ENCODE measurements around the gene MX1.

The MX1 gene

DNA sequence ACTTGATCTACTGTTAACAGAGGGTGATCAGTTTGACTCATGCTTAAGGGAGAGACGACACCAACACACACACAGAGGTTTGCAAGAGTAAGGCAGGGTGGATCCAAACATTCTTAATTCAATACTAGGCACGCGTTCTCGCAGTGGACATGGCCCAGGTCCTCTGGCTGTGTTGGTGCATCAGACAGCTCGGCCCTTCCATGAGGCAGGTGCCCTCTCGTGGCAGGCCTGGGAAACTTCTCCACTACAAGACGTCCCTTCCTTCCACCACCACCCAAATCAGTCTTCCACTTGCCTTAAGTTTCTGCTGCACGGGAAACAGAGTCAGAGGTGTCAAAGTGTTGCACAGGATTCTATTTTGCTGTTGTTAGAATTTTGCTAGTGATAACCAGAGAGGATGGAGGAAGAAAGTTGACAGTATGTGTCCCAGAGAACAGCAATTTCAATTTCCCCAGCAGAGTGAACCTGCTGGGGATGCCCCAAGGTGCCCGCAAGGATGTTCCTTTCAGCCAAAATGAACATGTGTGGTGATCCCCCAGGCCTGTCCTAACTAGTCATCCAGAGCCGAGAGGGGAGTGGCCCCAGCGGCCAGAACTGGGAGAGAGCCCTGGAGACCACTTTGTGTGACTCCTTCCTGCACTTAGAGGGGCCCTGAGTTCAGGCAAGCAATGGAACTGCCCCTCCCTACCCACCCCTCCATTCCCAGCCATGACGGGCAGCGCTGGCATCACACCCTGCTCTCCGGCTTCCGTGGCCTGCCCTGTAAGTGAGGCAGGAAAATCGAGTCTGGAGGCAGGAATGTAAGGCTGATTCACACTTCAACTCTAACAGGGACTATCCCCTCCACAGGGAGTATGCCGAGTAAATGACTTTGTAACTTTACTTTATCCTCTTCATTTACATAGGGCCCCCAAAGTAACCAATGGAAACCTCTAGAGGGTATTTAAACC lies 34.8 kb downstream of the MX1 start:
- DNase-seq = peak; percentile 80

GRCh38 chr21:41465176-41465781 lies 39.2 kb downstream of the MX1 start:
- no peak for DNase-seq

GRCh38 chr21:41466024-41466820 lies 40.2 kb downstream of the MX1 start:
- no peak for DNase-seq

DNA sequence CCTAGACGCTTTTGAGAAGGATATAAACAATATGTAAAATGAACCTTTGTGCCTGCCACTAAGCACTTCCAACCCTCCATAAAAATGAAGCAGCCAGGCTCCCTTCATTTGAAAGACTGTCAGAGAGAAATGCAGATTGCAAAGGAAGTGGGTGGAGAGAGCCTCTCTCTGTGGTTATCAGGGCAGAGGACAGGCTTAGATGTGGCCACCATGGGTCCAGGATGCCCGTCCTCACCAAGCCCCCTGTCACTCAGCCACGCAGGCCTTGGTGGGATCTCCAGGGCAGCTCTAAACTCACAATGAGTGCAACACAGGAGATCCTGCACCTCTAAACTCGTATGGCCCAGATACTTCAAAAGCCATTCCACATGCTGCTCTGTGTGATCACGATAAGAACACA lies 44.0 kb downstream of the MX1 start:
- DNase-seq = no peak

DNA sequence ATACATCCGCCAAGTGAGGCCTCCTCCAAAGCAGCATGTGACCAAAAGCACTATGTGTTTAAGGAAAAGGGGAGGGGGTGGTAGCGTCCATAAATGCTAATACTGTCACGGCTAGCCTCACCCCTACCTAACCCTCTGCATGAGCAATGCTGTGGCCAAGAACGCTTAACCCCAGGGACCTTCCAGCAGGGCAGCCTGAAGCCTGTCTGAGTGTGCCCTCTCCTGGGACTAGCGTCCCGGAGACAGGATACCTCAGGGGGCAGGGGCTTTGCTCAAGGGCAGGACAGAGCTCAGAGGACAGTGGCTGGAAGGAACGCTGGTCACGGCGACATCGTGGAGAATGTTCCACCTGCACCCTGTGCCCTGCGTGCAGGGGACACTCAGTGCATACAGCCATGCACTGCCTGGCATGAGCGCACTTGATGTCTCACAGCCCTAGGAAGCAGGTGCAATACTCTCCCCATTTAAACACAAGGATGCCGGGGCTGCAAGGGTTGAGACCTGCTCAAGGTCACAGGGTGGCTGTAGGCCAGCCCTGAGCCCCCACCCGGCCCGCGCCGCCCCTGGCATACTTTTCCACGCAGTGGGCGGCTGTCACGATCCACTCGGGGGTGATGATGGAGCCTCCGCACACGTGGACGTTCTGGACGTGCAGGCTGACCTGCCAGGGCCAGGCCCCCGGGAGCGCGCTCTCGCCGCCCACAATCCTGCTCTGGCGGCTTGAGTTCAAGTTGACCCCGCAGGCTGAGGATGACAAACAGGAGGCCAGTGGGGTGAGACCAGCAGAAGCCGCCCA lies 46.9 kb downstream of the MX1 start:
- no peak for DNase-seq

DNA sequence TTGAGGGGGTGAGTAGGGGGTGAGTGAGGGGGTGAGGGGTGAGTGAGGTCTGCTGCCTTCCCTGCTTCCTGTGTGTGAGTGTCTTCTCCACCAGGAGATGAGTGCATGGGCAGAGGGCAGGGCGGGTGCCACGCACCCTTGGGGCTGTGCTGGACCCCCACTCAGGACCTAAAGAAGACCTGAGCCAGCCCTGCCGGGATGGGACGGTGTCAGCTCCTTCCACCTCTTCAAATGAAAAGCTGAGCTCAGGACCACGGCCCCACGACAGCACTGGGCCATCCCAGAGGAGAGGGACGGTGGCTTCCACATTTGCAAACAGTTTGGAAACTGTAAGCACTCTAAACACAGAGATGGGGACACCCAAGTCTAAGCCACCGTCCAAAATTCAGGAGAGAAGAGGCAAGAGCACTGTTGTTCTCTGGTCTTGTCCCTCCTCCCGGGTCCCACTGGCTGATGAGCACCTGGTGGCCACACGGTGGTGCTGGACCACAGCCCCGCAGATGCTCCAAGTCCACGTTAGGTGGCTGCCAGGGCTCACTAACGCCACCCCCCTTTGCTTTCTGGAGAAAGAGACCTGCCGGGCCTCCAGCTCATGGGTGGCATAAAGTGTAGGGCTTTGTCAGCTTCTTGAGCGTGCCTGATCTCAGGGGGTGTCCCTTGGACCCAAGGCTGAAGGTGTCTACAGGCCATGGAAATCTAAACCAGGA lies 49.8 kb downstream of the MX1 start:
- DNase-seq = no peak

GRCh38 chr21:41477641-41478318 lies 51.7 kb downstream of the MX1 start:
- DNase-seq = no peak

- no peak for DNase-seq
These were observed 52.5 kb downstream of the MX1 start for GRCh38 chr21:41478319-41479177.

DNA sequence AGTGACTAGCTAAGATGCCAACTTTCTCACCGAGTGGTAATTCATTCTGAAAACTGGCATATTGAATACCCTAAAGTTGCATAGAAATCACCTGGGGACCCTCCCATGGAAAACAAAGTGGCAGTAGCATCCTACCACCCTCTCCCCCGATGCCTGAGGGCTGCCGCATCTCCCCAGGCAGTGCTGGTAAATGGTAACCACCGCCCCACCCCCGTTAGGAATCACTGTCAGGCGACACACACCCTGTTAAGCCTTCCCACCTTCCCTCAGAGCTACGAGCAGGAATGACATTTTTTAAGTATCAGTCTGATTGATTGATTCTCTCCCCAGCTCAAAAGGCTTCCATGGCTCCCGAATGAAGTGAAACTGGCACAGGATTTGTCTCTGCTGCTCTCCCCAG lies 53.6 kb downstream of the MX1 start:
- no peak for DNase-seq

- no peak for DNase-seq
These were observed 54.1 kb downstream of the MX1 start for GRCh38 chr21:41480086-41480690.

GRCh38 chr21:41481191-41481590 lies 55.2 kb downstream of the MX1 start:
- peak; percentile 72 for DNase-seq

- DNase-seq = peak; percentile 18
These were observed 56.3 kb downstream of the MX1 start for GRCh38 chr21:41482301-41482700.

DNA sequence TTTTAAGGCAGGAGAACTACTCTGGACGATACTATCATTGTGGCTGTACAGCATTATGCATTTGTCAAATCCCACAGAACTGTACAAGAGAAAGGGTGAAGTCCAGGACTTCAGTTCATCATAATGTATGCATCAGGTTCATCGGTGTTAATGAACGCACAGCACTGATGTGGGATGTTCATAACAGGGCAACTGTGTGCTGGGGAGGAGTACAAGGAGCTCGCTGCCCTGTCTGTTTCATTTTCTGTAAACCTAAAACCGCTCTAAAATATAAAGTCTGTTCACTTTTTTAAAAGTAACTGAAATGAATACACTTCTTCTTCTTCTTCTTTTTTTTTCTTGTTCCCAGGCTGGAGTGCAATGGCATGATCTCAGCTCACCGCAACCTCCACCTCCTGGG lies 56.9 kb downstream of the MX1 start:
- DNase-seq = no peak

DNA sequence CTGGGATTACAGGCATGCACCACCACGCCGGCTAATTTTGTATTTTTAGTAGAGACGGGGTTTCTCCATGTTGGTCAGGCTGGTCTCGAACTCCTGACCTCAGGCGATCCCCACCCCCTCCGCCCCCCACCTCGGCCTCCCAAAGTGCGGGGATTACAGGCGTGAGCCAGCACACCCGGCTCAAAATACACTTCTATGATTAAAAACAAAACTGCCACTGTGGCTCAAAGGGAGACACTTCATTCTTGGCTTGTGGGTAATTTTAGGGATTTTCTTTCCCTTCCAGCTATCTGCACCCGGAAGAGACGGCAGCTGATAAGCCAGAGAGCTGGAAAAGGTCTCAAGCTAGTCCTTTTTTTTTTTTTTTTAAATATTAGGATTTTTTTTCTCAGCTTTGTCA lies 57.4 kb downstream of the MX1 start:
- DNase-seq = no peak

- DNase-seq = no peak
These were observed 57.9 kb downstream of the MX1 start for GRCh38 chr21:41483973-41484372.

GRCh38 chr21:41487082-41487481 lies 61.0 kb downstream of the MX1 start:
- DNase-seq = no peak

DNA sequence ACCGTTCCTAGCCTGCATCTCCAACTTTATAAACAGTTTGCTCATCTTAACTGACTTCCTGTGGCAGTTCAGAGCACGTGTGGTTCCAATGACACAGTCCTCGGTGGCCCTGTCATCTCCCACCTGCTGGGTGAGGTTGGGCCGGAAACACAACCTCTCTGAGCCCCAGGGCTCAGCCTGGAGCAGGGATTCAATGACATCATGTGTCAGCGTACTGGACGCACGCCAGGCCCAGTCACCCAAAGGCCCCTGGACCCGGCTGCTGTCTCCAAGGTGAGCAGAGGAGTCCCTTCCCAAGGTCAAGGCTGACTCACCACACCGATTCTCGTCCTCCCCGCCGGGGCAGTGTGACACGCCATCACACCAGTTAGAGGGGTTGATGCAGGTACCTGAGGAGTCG lies 62.0 kb downstream of the MX1 start:
- no peak for DNase-seq

DNA sequence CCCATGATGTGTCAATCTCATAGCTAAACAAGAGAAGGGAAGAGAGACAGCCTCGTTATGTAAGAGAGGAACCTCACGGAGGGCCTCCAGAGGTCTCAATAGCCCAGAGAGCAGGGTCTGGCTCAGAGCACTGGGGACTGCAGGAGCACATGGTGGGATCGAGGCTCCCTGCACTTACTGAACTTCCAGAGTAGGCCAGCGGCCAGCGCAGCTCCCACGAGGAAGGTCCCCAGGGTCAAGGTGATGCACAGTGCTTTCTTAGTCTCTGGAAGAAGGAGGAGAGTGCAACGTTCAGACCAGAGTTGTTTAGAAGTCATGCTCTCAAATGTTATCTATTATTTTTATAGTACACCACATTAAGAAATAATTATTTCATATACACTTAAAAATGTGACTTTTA lies 63.3 kb downstream of the MX1 start:
- no peak for DNase-seq

GRCh38 chr21:41490330-41490729 lies 64.3 kb downstream of the MX1 start:
- DNase-seq = no peak

DNA sequence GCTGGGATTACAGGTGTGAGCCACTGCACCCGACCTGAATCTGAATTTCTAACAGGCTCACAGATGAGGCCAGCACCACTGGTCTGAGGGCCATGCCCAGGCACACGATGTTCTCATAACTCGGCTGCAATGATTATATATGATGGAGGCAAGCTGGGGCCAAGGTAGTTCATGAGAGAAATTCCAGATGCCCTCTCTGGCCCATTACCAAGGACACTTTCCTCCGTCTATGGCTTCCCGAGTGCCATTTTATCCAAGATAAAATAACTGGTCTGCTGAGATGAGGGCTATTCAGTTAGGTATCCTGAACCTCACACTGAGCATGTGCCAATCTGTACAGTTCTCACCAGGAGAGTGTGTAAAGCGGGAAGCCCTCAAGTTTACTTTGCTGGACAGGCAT lies 65.4 kb downstream of the MX1 start:
- no peak for DNase-seq
